H1 (cell line): ENCODE data around the gene FHIT. TPM values are rescaled to one million over a fixed set of nuclear protein-coding genes. Genes with fewer than 3 reads are reported as not detected.

Experiments
- CTCF ChIA-PET: fragments of 300-600 bp; sonication (Branson Sonifier 250); formaldehyde crosslinking; loops from one replicate; lab custom pipeline; 2021; ENCODE audit not compliant: partially characterized antibody; lab: Charles Lee
- POLR2A ChIA-PET: fragments of 300-600 bp; sonication (Branson Sonifier 250); formaldehyde crosslinking; loops from one replicate; lab custom pipeline; 2021; ENCODE audit warnings: inconsistent platforms; ENCODE audit not compliant: partially characterized antibody; lab: Charles Lee
- DNase-seq, 2 experiments: peaks; one replicate each; pipeline versions ENCODE4 v3.0.0 to v3.0.0-alpha.2; 2010 to 2022; ENCODE audit warnings: low spot score in 2 of 2, low read depth in 1 of 2, mixed read lengths in 1 of 2
- FAIRE-seq: peaks from 2 replicates; lab custom pipeline; 2011; peaks lifted over from hg19 to GRCh38; lab: Jason Lieb, UNC
- H2AFZ ChIP-seq: 2 replicates; pipeline ENCODE4 v1.8.1; 2012; ENCODE audit warnings: low read length, inconsistent platforms
- H2AK5ac ChIP-seq: 2 replicates; pipeline ENCODE4 v1.6.1; 2013; ENCODE audit warnings: low read depth, low read length
- H2BK120ac ChIP-seq: replicated peaks from 2 replicates; pipeline ENCODE3; 2013; ENCODE audit warnings: low read depth, low read length, inconsistent platforms
- H2BK12ac ChIP-seq: 2 replicates; pipeline ENCODE4 v1.6.1; 2013; ENCODE audit warnings: low read depth, low read length
- H2BK15ac ChIP-seq: 2 replicates; pipeline ENCODE4 v1.6.1; 2013; ENCODE audit warnings: low read length
- H2BK20ac ChIP-seq: 2 replicates; pipeline ENCODE4 v1.6.1; 2013; ENCODE audit warnings: low read length
- H2BK5ac ChIP-seq: 2 replicates; pipeline ENCODE4 v1.6.1; 2013; ENCODE audit warnings: low read depth, low read length
- H3K14ac ChIP-seq: 2 replicates; pipeline ENCODE4 v1.6.1; 2013; ENCODE audit warnings: inconsistent platforms; ENCODE audit not compliant: insufficient read length
- H3K18ac ChIP-seq: 2 replicates; pipeline ENCODE4 v1.6.1; 2013; ENCODE audit warnings: low read length; ENCODE audit errors: extremely low read depth
- H3K23ac ChIP-seq: 2 replicates; pipeline ENCODE4 v1.6.1; 2013; ENCODE audit warnings: inconsistent platforms; ENCODE audit not compliant: insufficient read length
- H3K23me2 ChIP-seq: 2 replicates; pipeline ENCODE4 v1.6.1; 2013; ENCODE audit warnings: low read depth, low read length
- H3K27ac ChIP-seq: 2 replicates; pipeline ENCODE4 v1.6.1; 2011; ENCODE audit warnings: low read depth, low read length, inconsistent platforms
- H3K27me3 ChIP-seq, 4 experiments: replicated peaks in 1 of 4; 1 replicate in 1 of 4; 2 replicates in 3 of 4; pipeline versions ENCODE4 v1.6.1 to v1.8.1; 2011 to 2013; ENCODE audit warnings: low read length in 3 of 4, mild to moderate bottlenecking in 3 of 4, inconsistent platforms in 2 of 4, mixed read lengths in 2 of 4, moderate library complexity in 1 of 4; ENCODE audit not compliant: control insufficient read depth in 3 of 4, insufficient read depth in 3 of 4; ENCODE audit errors: extremely low read depth in 1 of 4
- H3K36me3 ChIP-seq, 4 experiments: 2 replicates each; pipeline versions ENCODE4 v1.6.1 to v1.8.1; 2011 to 2013; ENCODE audit warnings: mild to moderate bottlenecking in 4 of 4, low read length in 3 of 4, moderate library complexity in 2 of 4, control low read depth in 1 of 4, inconsistent platforms in 1 of 4; ENCODE audit not compliant: insufficient read depth in 4 of 4, control insufficient read depth in 2 of 4
- H3K4ac ChIP-seq: replicated peaks from 2 replicates; pipeline ENCODE3; 2013; ENCODE audit warnings: low read length, low read depth, mixed read lengths, inconsistent platforms; ENCODE audit not compliant: insufficient read length
- H3K4me1 ChIP-seq, 4 experiments: replicated peaks in 1 of 4; 1 replicate in 1 of 4; 2 replicates in 3 of 4; pipeline versions ENCODE4 v1.6.1 to v1.8.1; 2011 to 2013; ENCODE audit warnings: low read length in 3 of 4, inconsistent platforms in 2 of 4, mixed read lengths in 1 of 4; ENCODE audit not compliant: insufficient read depth in 4 of 4, control insufficient read depth in 3 of 4
- H3K4me2 ChIP-seq, 2 experiments: 2 replicates each; pipeline versions ENCODE4 v1.6.1 to v1.8.1; 2011 to 2013; ENCODE audit warnings: low read depth in 2 of 2, low read length in 2 of 2, control low read depth in 1 of 2, inconsistent platforms in 1 of 2, mild to moderate bottlenecking in 1 of 2; ENCODE audit not compliant: insufficient read depth in 1 of 2
- H3K4me3 ChIP-seq, 4 experiments: fragments of 200-600, 300-600 bp in 1 of 4; sonication (generic), shearing (Covaris generic), sonication (Bioruptor Twin) in 1 of 4; 2 replicates each; pipeline versions ENCODE4 v1.5.1 to v1.8.1; 2011 to 2016; ENCODE audit warnings: low read length in 4 of 4, low read depth in 3 of 4, control low read depth in 2 of 4, inconsistent platforms in 2 of 4, mild to moderate bottlenecking in 2 of 4, mixed read lengths in 1 of 4, moderate library complexity in 1 of 4; ENCODE audit not compliant: insufficient read depth in 2 of 4; ENCODE audit errors: extremely low read depth in 1 of 4
- H3K56ac ChIP-seq: replicated peaks from 2 replicates; pipeline ENCODE3; 2013; ENCODE audit warnings: low read depth, mild to moderate bottlenecking, mixed read lengths, low read length, inconsistent platforms; ENCODE audit not compliant: insufficient read length
- H3K79me1 ChIP-seq: 2 replicates; pipeline ENCODE4 v1.6.1; 2013; ENCODE audit warnings: low read depth, low read length, control low read depth
- H3K79me2 ChIP-seq, 2 experiments: 2 replicates each; pipeline versions ENCODE4 v1.6.1 to v1.8.1; 2012 to 2013; ENCODE audit warnings: low read length in 2 of 2, mild to moderate bottlenecking in 2 of 2, inconsistent platforms in 1 of 2; ENCODE audit not compliant: insufficient read depth in 2 of 2, control insufficient read depth in 1 of 2
- H3K9ac ChIP-seq, 4 experiments: replicated peaks in 1 of 4; 1 replicate in 1 of 4; 2 replicates in 3 of 4; pipeline versions ENCODE4 v1.6.1 to v1.8.1; 2011 to 2013; ENCODE audit warnings: low read depth in 3 of 4, low read length in 3 of 4, control low read depth in 2 of 4, mild to moderate bottlenecking in 2 of 4, moderate library complexity in 2 of 4, inconsistent platforms in 1 of 4; ENCODE audit errors: extremely low read depth in 1 of 4
- H3K9me3 ChIP-seq, 2 experiments: 2 replicates each; pipeline versions ENCODE4 v1.6.1 to v1.8.1; 2012 to 2013; ENCODE audit warnings: mild to moderate bottlenecking in 2 of 2, moderate library complexity in 2 of 2, control low read depth in 1 of 2, inconsistent platforms in 1 of 2, low read depth in 1 of 2, low read length in 1 of 2, mixed read lengths in 1 of 2; ENCODE audit not compliant: insufficient read depth in 2 of 2
- H4K20me1 ChIP-seq, 2 experiments: replicated peaks in 1 of 2; 2 replicates each; pipeline versions ENCODE3 to v1.8.1; 2011 to 2013; ENCODE audit warnings: inconsistent platforms in 2 of 2, low read length in 2 of 2, mild to moderate bottlenecking in 1 of 2; ENCODE audit not compliant: insufficient read depth in 2 of 2, control insufficient read depth in 1 of 2
- H4K5ac ChIP-seq: 2 replicates; pipeline ENCODE4 v1.6.1; 2013; ENCODE audit warnings: low read length, low read depth, mixed read lengths, inconsistent platforms; ENCODE audit not compliant: insufficient read length
- H4K8ac ChIP-seq: 2 replicates; pipeline ENCODE4 v1.8.0; 2013; ENCODE audit warnings: mild to moderate bottlenecking, moderate library complexity, low read length, inconsistent platforms; ENCODE audit not compliant: insufficient read depth; ENCODE audit errors: extremely low read depth
- H4K91ac ChIP-seq: replicated peaks from 2 replicates; pipeline ENCODE3; 2013; ENCODE audit warnings: low read length, mixed read lengths, inconsistent platforms; ENCODE audit not compliant: insufficient read length
- ASH2L ChIP-seq: fragments of 200-600, 300-600 bp; sonication (generic); IDR thresholded peaks from one replicate; pipeline ENCODE4 v1.7.1; 2017; ENCODE audit warnings: low read length
- HDAC6 ChIP-seq: IDR thresholded peaks from one replicate; pipeline ENCODE4 v1.7.1; 2012; ENCODE audit warnings: low read depth, mild to moderate bottlenecking, inconsistent platforms, low read length, moderate library complexity
- RXRA ChIP-seq: IDR thresholded peaks from 2 replicates; pipeline ENCODE4 v1.6.1; 2011; ENCODE audit warnings: low read depth, mild to moderate bottlenecking, low read length, moderate library complexity; ENCODE audit not compliant: insufficient read depth
- SIRT6 ChIP-seq: IDR thresholded peaks from one replicate; pipeline ENCODE4 v1.7.1; 2012; ENCODE audit warnings: low read length, inconsistent platforms
- SP1 ChIP-seq: IDR thresholded peaks from 2 replicates; pipeline ENCODE4 v1.6.1; 2011; ENCODE audit warnings: low read depth, low read length
- WGBS, 2 experiments: shearing (Covaris generic) in 1 of 2; methylation state at CpG; one replicate each; pipeline versions ENCODE4 v1.1.6 to v1.1.7; 2013 to 2015; ENCODE audit warnings: low lambda C conversion rate in 2 of 2, mixed read lengths in 2 of 2, inconsistent platforms in 1 of 2, low coverage in 1 of 2, missing lambda C conversion rate in 1 of 2; ENCODE audit not compliant: insufficient replicate concordance in 2 of 2, insufficient coverage in 1 of 2, insufficient read length in 1 of 2; ENCODE audit errors: extremely low coverage in 1 of 2, missing lambda C conversion rate in 1 of 2; 5-methylcytosine and 5-hydroxymethylcytosine counted together
- polyA plus RNA-seq, 7 experiments: library from polyadenylated mRNA; depleted of rRNA in 3 of 7; stranded (reverse) in 5 of 7; unstranded in 2 of 7; fragments of >200 nt in 5 of 7; fragments of 200-250 nt in 2 of 7; gene quantifications; 1 replicate in 5 of 7; 2 replicates in 1 of 7; 4 replicates in 1 of 7; pipeline versions ENCODE4 v1.2.1 to v1.2.3, GENCODE V29; 2011 to 2013; ENCODE audit warnings: missing spikeins in 2 of 7, mixed read lengths in 2 of 7
- total RNA-seq: library from RNA; stranded (reverse); fragmentation: NEBNext Ultra II Directional; extraction: Animal tissue kit (Norgen Biotek cat#: 25700); gene quantifications from 2 replicates; pipeline ENCODE4 v1.2.1, GENCODE V29; 2021
- TF ChIP-seq, protein P1 (sequence below): IDR thresholded peaks from 2 replicates; pipeline ENCODE4 v1.6.1; 2012; ENCODE audit warnings: low read length, inconsistent platforms
- TF ChIP-seq, protein P2 (sequence below), 3 experiments: IDR thresholded peaks; 1 replicate in 2 of 3; 2 replicates in 1 of 3; pipeline versions ENCODE4 v1.5.1 to v1.6.1; 2011; ENCODE audit warnings: low read length in 3 of 3, mild to moderate bottlenecking in 3 of 3, inconsistent platforms in 2 of 3, low read depth in 1 of 3, moderate library complexity in 1 of 3; ENCODE audit not compliant: insufficient read depth in 1 of 3; ENCODE audit errors: control extremely low read depth in 1 of 3

The FHIT gene
- total and polyA plus RNA-seq, 2 of the 8 experiments (the other 6 are each of a cell fraction or from before 2014, with no cell fraction given), result 1.2 to 3.2 TPM

DNA sequence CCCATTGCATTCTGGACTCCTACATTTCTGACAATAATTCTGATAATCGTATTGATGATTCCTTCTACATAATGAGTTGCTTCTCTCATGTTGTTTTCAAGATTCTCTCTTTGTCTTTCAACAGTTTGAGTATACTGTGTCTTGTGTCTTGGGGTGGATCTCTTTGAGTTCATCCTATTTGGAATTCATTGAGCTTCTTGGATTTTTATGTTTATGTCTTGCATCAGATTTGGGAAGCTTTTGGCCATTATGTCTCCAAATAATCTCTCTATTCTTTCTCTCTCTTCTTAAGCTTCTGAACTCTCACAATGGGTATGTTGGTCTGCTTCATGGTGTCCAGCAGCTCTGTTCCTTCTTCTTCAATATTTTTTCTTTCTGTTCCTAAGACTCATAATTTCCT lies 592.2 kb downstream of the FHIT start:
- peaks cover 0 to 4% (median 1%) of the 10 kb centered on the region in 4 experiments; a peak in 2 of 7 replicates for H3K4me1 ChIP-seq
- no peaks in the 10 kb centered on the region for H4K20me1 ChIP-seq
- no peak overlapping the region for H2AFZ ChIP-seq
- no peak overlapping the region for H3K23ac ChIP-seq
- H3K27me3 ChIP-seq, result no peaks in the 10 kb centered on the region
- H3K79me1 ChIP-seq, result no peaks in the 10 kb centered on the region
- H2BK5ac ChIP-seq, result no peak overlapping the region
- H4K8ac ChIP-seq, result no peak overlapping the region
- FAIRE-seq (no peak), DNase-seq (no peak)
- no peak overlapping the region for H3K56ac ChIP-seq
- H3K4me3 ChIP-seq, result no peak overlapping the region
- H3K36me3 ChIP-seq, result peaks cover 0 to 12% (median 2%) of the 10 kb centered on the region in 4 experiments; a peak in 2 of 8 replicates
- H3K9ac ChIP-seq, result no peak overlapping the region
- no peak overlapping the region for H3K27ac ChIP-seq
- no peaks in the 10 kb centered on the region for H3K23me2 ChIP-seq
- no peaks in the 10 kb centered on the region for H3K79me2 ChIP-seq
- WGBS, 2 experiments, result 96% methylated on average over 1 of the region's 1 CpG; no CpG with 5 or more reads in 1 of the 2 experiments
- no peak overlapping the region for H3K14ac ChIP-seq
- ChIA-PET CTCF (interaction anchor here (1.1 to 1.4 kb wide), 2 partner anchors 10 to 84 kb away, joined by 3 read pairs; no protein-coding TSS in a partner anchor), POLR2A (interaction anchor here (1.8 kb wide), 1 partner anchor 10 kb away, joined by 8 read pairs; no protein-coding TSS in a partner anchor)
- H3K4me2 ChIP-seq, result no peak overlapping the region
- H4K5ac ChIP-seq, result no peak overlapping the region
- no peak overlapping the region for H3K18ac ChIP-seq
- no peak overlapping the region for H2BK12ac ChIP-seq
- peaks cover 6 to 16% of the 10 kb centered on the region in 2 experiments for H3K9me3 ChIP-seq
- no peak overlapping the region for H2BK120ac ChIP-seq
- H2BK20ac ChIP-seq, result no peak overlapping the region
- H2BK15ac ChIP-seq, result no peak overlapping the region
- H3K4ac ChIP-seq, result no peak overlapping the region
- H2AK5ac ChIP-seq, result no peak overlapping the region
- no peak overlapping the region for H4K91ac ChIP-seq
- TF ChIP-seq RXRA (no peak), SP1 (no peak), ASH2L (no peak), HDAC6 (no peak), SIRT6 (no peak)
- TF ChIP-seq, protein P1, sequence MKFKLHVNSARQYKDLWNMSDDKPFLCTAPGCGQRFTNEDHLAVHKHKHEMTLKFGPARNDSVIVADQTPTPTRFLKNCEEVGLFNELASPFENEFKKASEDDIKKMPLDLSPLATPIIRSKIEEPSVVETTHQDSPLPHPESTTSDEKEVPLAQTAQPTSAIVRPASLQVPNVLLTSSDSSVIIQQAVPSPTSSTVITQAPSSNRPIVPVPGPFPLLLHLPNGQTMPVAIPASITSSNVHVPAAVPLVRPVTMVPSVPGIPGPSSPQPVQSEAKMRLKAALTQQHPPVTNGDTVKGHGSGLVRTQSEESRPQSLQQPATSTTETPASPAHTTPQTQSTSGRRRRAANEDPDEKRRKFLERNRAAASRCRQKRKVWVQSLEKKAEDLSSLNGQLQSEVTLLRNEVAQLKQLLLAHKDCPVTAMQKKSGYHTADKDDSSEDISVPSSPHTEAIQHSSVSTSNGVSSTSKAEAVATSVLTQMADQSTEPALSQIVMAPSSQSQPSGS, result no peak
- TF ChIP-seq, protein P2, sequence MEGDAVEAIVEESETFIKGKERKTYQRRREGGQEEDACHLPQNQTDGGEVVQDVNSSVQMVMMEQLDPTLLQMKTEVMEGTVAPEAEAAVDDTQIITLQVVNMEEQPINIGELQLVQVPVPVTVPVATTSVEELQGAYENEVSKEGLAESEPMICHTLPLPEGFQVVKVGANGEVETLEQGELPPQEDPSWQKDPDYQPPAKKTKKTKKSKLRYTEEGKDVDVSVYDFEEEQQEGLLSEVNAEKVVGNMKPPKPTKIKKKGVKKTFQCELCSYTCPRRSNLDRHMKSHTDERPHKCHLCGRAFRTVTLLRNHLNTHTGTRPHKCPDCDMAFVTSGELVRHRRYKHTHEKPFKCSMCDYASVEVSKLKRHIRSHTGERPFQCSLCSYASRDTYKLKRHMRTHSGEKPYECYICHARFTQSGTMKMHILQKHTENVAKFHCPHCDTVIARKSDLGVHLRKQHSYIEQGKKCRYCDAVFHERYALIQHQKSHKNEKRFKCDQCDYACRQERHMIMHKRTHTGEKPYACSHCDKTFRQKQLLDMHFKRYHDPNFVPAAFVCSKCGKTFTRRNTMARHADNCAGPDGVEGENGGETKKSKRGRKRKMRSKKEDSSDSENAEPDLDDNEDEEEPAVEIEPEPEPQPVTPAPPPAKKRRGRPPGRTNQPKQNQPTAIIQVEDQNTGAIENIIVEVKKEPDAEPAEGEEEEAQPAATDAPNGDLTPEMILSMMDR (IDR thresholded peaks at IDR 0.05; ENCODE audit: control extremely low read depth in 1 of 3, insufficient read depth in 1 of 3, low read depth in 1 of 3, low read length in 3 of 3), result no peak
